HG02642 (cell line): Measurements from ENCODE around the gene PLPP3.
"Not testable (repeated sequence)": the region's sequence is repeated elsewhere in the genome, so short reads cannot be mapped to it uniquely, and the experiment has no call there.

Experiments
- ATAC-seq: cut with Tn5 transposase; IDR thresholded peaks from one replicate; pipeline ENCODE4 v1.9.1; 2021; ENCODE audit warnings: mild to moderate bottlenecking; ENCODE audit not compliant: unreplicated experiment, poor library complexity

PLPP3 gene

GRCh38 chr1:56578963-56579875 lies at the start of gene PLPP3:
Gene PLPP3, minus strand, starts transcription at chr1:56579563. Its CDS starts 547 bp downstream, at chr1:56579016.
- ATAC-seq, result no peak

- no peak for ATAC-seq
Observed at GRCh38 chr1:56627636-56628039, 48.3 kb upstream of the PLPP3 start.

- ATAC-seq, result no peak
Observed at GRCh38 chr1:56627019-56627635, 47.8 kb upstream of the PLPP3 start.

- ATAC-seq, result no peak
Observed at GRCh38 chr1:56626546-56626945, 47.2 kb upstream of the PLPP3 start.

GRCh38 chr1:56625819-56626440 lies 46.6 kb upstream of the PLPP3 start:
- ATAC-seq, result no peak

DNA sequence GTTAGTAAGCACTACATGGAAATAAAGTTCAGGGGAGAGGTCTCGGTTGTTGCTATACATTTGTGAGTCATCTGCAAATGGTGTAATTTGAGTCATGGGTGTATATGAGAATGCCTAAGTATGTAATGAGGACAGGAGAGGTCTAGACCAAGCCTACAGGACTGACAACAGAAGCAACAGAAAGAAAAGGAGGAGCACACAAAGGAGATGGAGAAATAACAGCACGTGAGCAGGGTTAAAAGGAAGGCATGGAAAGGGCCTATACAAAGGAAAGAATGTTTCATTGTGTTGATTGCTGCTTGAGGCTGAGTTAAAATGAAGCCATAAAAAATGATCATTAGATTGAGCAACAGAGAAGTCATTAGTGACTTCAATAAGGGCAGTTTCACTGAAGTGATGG lies 37.8 kb upstream of the PLPP3 start:
- no peak for ATAC-seq

DNA sequence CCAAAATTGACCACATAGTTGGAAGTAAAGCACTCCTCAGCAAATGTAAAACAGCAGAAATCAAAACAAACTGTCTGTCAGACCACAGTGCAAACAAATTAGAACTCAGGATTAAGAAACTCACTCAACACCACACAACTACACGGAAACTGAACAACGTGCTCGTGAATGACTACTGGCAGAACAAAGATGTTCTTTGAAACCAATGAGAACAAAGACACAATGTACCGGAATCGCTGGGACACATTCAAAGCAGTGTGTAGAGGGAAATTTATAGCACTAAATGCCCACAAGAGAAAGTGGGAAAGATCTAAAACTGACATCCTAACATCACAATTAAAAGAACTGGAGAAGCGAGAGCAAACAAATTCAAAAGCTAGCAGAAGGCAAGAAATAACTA lies 31.4 kb upstream of the PLPP3 start:
- ATAC-seq, result not testable (repeated sequence)

GRCh38 chr1:56610097-56610496 lies 30.7 kb upstream of the PLPP3 start:
- not testable (repeated sequence) for ATAC-seq

GRCh38 chr1:56595397-56596191 lies 16.2 kb upstream of the PLPP3 start:
- not testable (repeated sequence) for ATAC-seq

DNA sequence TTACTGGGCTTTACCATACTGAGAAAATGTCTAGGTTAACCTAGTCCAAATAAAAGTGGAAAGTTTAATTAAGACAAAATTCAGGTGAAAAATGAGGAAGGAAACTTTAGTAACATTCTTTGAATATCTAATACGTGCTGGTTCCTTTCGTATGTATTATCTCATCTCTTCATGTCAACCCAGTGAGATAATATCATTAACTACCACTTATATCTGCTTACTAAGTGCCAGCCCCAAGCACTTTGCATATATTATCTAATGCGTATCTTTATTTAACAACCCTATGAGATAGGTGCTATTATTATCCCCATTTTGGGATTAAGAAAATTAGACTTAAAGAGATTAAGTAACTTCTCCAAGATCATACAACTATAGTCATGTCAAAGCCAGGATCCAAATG lies 12.5 kb upstream of the PLPP3 start:
- no peak for ATAC-seq

- no peak for ATAC-seq
Observed at GRCh38 chr1:56590520-56591011, 11.2 kb upstream of the PLPP3 start.

- ATAC-seq, result no peak
Observed at GRCh38 chr1:56589369-56589768, 10.0 kb upstream of the PLPP3 start.

DNA sequence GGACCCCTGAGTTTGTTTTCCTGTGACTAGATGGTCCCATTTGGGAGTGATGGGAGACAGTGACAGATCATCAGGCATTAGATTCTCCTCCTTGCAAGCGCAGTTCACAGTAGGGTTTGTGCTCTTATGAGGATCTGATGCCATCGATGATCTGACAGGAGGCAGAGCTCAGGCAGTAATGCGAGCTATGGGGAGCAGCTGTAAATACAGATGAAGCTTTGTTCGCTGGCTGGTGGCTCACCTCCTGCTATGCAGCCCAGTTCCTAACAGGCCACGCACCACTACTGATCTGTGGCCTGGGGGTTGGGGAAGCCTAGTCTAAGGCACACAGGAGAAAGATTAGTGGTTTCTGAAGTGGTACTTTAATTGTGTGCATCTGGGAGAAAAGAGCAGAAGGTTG lies 7.1 kb upstream of the PLPP3 start:
- ATAC-seq, result no peak

GRCh38 chr1:56585985-56586384 lies 6.6 kb upstream of the PLPP3 start:
- ATAC-seq, result no peak

- ATAC-seq, result no peak
Observed at GRCh38 chr1:56584910-56585528, 5.7 kb upstream of the PLPP3 start.

DNA sequence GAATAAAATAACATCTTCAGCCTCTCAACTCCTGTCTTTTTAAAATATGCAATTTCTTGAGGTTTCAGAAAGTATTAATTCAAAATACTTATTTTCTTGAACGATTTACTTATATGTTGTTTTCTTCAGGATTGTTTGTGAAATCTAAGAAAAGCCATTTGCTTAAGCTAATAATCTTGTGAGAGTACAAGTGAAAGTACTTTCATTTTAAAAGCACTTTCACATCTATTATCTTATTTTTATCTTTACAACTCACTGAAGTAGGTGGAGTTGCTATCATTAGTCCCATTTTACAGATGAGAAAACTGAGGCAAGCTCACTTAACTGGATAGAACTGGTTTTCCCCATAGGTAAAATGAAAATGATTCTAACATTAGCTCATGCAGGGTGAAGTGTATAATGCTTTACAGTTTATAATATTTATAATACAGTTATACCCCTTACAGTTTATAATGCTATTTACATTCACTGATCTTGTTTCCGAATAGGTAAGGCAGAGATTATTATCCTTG lies 4.7 kb upstream of the PLPP3 start:
- no peak for ATAC-seq

DNA sequence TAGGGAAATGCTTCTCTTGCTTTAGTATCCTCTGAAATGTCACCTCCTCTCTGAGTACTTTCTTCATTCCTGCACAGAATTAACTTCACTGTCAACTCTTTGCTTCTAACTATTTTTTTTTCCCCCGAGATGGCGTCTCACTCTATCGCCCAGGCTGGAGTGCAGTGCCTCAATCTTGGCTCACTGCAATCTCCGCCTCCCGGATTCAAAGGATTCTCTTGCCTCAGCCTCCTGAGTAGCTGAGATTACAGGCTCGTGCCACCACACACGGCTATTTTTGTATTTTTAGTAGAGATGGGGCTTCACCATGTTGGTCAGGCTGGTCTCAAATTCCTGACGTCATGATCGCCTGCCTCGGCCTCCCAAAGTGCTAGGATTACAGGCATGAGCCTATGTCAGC lies 1.4 kb upstream of the PLPP3 start:
- ATAC-seq, result no peak

DNA sequence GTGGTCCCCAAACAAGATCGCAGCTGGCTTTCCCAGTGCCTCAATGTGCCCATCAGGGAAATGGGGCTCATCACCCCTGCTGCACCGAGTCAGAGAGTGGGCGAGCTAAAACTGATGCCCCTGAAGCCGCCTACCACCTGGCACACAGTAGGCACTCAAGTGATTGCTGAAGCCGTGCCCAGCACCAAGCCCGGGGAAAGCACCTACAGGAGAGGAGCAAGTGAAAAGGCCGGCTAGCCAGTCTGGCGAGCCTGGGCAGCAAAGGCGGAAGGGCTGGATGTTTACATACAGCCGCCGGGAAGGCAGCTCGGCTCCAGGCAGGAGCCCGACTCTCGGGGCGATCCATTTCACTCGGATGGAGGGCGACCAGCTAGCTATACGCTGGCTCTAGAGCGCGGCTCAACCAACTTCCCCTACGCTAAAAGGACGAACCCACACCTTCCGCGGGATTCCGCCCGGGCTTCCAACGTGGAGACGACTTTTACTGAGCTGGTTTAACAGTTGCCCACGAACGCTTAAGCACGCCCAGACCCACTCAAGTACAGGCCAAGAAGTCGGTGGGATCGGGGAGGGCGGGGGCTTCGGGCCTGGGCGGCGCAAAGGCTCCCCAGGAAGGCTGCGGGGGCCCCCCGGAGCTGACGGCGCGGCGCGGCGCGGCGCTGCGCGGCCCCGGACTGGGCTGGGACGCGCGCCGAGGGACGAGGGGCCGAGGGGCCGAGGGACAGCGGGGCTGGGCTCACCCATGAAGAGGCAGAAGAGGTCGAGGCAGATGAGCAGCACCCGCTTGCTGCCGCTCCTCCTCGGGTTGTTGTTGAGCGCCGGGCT lies 1.0 kb downstream of the PLPP3 start:
- ATAC-seq, result no peak
